Keratinocyte (primary cell): ENCODE measurements around the gene ATP11A.

Source experiments
- EZH2 ChIP-seq: IDR thresholded peaks from one replicate; pipeline ENCODE4 v1.6.1; 2012; ENCODE audit warnings: inconsistent platforms, mild to moderate bottlenecking, low read length, moderate library complexity
- TF ChIP-seq, protein P1 (sequence below), 3 experiments: IDR thresholded peaks in 1 of 3; conservative IDR thresholded peaks in 1 of 3; optimal IDR thresholded peaks in 1 of 3; 2 replicates in 2 of 3; 3 replicates in 1 of 3; pipeline versions ENCODE3 to v1.5.1; 2011; ENCODE audit warnings: low read length in 3 of 3, mild to moderate bottlenecking in 3 of 3, moderate library complexity in 2 of 3, control low read depth in 1 of 3, inconsistent platforms in 1 of 3; ENCODE audit not compliant: insufficient read depth in 2 of 3; ENCODE audit errors: extremely low read depth in 1 of 3

DNA sequence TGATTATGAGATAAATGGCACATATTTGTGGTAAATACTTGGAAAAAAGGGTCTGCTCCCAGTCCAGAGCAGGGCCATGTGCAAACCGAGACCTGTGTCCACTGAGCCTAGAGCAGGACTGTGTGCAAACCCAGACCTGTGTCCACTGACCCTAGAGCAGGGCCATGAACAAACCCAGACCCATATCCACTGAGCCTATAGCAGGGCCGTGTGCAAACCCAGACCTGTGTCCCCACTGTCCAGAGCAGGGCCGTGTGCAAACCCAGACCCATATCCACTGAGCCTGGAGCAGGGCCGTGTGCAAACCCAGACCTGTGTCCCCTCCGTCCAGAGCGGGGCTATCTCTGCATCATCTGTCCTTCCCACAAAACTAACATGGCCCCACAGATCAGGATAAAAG is 136.0 kb downstream of the ATP11A start:
- TF ChIP-seq, protein P1, sequence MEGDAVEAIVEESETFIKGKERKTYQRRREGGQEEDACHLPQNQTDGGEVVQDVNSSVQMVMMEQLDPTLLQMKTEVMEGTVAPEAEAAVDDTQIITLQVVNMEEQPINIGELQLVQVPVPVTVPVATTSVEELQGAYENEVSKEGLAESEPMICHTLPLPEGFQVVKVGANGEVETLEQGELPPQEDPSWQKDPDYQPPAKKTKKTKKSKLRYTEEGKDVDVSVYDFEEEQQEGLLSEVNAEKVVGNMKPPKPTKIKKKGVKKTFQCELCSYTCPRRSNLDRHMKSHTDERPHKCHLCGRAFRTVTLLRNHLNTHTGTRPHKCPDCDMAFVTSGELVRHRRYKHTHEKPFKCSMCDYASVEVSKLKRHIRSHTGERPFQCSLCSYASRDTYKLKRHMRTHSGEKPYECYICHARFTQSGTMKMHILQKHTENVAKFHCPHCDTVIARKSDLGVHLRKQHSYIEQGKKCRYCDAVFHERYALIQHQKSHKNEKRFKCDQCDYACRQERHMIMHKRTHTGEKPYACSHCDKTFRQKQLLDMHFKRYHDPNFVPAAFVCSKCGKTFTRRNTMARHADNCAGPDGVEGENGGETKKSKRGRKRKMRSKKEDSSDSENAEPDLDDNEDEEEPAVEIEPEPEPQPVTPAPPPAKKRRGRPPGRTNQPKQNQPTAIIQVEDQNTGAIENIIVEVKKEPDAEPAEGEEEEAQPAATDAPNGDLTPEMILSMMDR (optimal IDR thresholded peaks at IDR 0.05 in 1 of 3, IDR thresholded peaks at IDR 0.05 in 1 of 3, conservative IDR thresholded peaks at IDR 0.05 in 1 of 3; ENCODE audit: extremely low read depth in 1 of 3, insufficient read depth in 2 of 3, low read length in 3 of 3), result no peak
- no peak for TF ChIP-seq EZH2
